ENCODE data around the gene KCNJ10.

DNA sequence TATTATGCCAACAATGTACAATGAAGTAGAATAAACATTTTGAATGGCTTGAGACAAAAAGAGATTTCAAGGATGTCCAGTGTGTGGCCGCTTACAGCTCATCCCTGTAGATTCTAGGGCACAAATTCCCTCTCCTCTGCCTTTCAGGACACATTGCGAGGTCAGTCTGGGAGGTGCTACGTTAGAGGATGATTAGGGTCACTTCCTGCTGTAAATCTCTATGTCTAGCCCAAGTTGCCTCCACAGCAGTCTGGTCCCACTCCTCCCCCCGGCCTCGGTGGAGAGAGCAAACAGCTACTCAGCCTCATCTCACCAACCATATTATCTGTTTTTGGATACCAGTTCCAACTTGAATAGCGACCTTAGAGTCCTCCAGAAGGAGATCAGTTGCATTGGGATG is 17.0 kb downstream of the KCNJ10 start:
- TF ChIP-seq, protein P1, sequence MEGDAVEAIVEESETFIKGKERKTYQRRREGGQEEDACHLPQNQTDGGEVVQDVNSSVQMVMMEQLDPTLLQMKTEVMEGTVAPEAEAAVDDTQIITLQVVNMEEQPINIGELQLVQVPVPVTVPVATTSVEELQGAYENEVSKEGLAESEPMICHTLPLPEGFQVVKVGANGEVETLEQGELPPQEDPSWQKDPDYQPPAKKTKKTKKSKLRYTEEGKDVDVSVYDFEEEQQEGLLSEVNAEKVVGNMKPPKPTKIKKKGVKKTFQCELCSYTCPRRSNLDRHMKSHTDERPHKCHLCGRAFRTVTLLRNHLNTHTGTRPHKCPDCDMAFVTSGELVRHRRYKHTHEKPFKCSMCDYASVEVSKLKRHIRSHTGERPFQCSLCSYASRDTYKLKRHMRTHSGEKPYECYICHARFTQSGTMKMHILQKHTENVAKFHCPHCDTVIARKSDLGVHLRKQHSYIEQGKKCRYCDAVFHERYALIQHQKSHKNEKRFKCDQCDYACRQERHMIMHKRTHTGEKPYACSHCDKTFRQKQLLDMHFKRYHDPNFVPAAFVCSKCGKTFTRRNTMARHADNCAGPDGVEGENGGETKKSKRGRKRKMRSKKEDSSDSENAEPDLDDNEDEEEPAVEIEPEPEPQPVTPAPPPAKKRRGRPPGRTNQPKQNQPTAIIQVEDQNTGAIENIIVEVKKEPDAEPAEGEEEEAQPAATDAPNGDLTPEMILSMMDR (IDR thresholded peaks at IDR 0.05): no peak
- TF ChIP-seq POLR2A (IDR thresholded peaks at IDR 0.05): no peak

Data from right lobe of liver (tissue), 4 donors.